IPS DF 6.9 (cell line): ENCODE data around the gene SH3BP4.

ENCODE experiments used
- DNase-seq: peaks from one replicate; pipeline ENCODE4 v3.0.0-alpha.2; 2013; ENCODE audit warnings: low read depth, low spot score
- H3K27ac ChIP-seq: one replicate; pipeline ENCODE4 v1.5.1; 2013; ENCODE audit warnings: low read length, control low read depth
- H3K27me3 ChIP-seq: 2 replicates; pipeline ENCODE4 v1.6.1; 2013; ENCODE audit warnings: mild to moderate bottlenecking, low read length; ENCODE audit not compliant: control insufficient read depth, insufficient read depth
- H3K36me3 ChIP-seq: 2 replicates; pipeline ENCODE4 v1.6.1; 2013; ENCODE audit warnings: low read length; ENCODE audit not compliant: control insufficient read depth, insufficient read depth
- H3K4me1 ChIP-seq: 2 replicates; pipeline ENCODE4 v1.6.1; 2013; ENCODE audit warnings: low read length; ENCODE audit not compliant: control insufficient read depth, insufficient read depth
- H3K4me3 ChIP-seq: 2 replicates; pipeline ENCODE4 v1.5.1; 2013; ENCODE audit warnings: mild to moderate bottlenecking, low read length
- H3K9me3 ChIP-seq: 2 replicates; pipeline ENCODE4 v1.6.1; 2013; ENCODE audit warnings: low read length, inconsistent platforms; ENCODE audit not compliant: control insufficient read depth, insufficient read depth
- WGBS: extraction: QIAGEN DNeasy Blood & Tissue Kit; methylation state at CpG from one replicate; pipeline ENCODE4 v1.1.7; 2013; ENCODE audit warnings: mixed read lengths, missing lambda C conversion rate; ENCODE audit not compliant: insufficient read length, insufficient coverage; 5-methylcytosine and 5-hydroxymethylcytosine counted together

SH3BP4 gene

DNA sequence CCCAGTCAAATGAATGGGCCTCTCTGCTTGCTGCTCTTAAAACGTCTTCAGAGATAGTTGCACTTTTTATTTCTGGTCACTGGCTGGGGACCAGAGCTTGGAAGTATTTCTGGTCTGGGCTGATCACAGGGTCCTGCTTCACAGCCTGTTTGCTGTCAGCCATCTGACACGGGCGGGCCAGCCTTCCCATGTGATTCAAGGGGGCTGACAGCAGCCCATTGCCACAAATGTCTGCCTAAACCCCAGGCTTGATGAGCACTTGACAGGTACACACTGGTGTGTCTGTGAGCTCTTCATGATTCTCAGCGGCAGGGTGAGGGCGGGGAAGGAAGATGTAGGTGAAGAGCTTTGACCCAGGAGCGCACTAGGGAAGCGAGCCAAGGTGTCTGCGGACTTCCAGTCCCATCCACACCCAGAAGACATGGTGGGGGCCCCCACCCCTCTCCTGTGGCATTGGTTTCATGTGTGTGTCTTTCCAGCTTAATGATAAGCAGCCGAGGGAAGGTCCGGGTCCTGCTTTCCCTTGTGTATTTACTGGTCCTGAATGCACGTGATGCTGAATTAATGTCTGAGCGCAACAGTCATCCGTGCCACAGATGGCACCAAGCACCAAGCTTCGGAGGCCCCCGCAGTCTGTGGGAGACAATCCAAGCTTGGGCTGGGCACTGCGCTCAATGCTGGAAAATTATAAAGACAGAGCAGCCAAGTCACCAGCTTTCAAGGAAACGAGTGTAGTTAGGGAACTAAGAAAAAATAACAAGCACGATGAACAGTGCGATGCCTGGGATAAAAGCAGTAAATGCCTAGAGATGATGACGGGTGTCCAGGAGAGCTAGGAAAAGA lies 73.3 kb downstream of the SH3BP4 start:
- no CpG with 5 or more reads among the region's 20 CpGs for WGBS
- DNase-seq: no peak
- H3K4me1 ChIP-seq: peaks cover 4% of the 10 kb centered on the region; the same call in 1 of the 2 replicates
- no peaks in the 10 kb centered on the region for H3K27me3 ChIP-seq
- H3K4me3 ChIP-seq: no peak overlapping the region
- H3K36me3 ChIP-seq: no peaks in the 10 kb centered on the region
- H3K9me3 ChIP-seq: no peaks in the 10 kb centered on the region
- no peak overlapping the region for H3K27ac ChIP-seq

- no peak for DNase-seq
- Histone ChIP-seq H3K36me3 (no peaks in the 10 kb centered on the region), H3K4me1 (peaks cover 4% of the 10 kb centered on the region; the same call in 1 of the 2 replicates), H3K9me3 (no peaks in the 10 kb centered on the region), H3K27ac (no peak overlapping the region), H3K27me3 (no peaks in the 10 kb centered on the region), H3K4me3 (no peak overlapping the region)
- WGBS: no CpG with 5 or more reads among the region's 11 CpGs
These were observed 74.2 kb downstream of the SH3BP4 start for GRCh38 chr2:235025800-235026536.

- Histone ChIP-seq H3K4me1 (peaks cover 4% of the 10 kb centered on the region; the same call in 1 of the 2 replicates), H3K27ac (no peak overlapping the region), H3K9me3 (no peaks in the 10 kb centered on the region), H3K4me3 (no peak overlapping the region), H3K36me3 (no peaks in the 10 kb centered on the region), H3K27me3 (no peaks in the 10 kb centered on the region)
- no peak for DNase-seq
- no CpG with 5 or more reads among the region's 33 CpGs for WGBS
These were observed 75.1 kb downstream of the SH3BP4 start for GRCh38 chr2:235026649-235027557.

DNA sequence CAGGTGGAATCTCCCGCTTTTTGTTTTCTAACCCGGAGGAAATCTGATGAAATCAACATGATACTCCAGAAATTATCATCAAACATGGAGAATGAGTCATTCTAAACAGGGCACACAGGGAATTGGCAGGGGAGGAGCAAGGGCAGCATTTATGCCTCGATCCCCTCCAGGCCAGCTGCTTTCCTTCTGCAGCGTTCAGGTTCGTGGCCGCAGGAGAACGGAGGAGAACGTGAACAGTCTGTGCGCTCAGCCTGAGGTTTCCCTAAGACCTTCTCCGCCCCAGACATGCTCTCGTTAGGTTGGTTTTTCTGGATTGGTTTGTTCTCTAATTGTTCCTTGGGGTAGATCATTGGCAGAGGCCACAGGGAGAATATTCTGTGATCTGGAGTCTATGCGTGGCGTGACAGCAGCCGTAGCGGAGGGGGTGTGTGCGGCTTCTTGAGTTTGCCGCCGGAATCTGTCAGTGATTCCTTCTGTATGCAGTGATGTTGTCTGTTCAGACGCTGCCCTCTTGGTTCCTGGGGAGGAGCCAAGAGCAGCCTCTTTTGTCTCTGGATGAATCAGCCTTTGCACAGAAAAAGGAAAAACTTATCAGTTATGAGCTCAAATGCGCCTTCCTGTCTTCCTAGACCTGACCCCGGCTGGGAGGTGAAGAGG lies 75.9 kb downstream of the SH3BP4 start:
- no CpG with 5 or more reads among the region's 21 CpGs for WGBS
- Histone ChIP-seq H3K36me3 (no peaks in the 10 kb centered on the region), H3K4me1 (peaks cover 4% of the 10 kb centered on the region; the same call in 1 of the 2 replicates), H3K4me3 (no peak overlapping the region), H3K27ac (no peak overlapping the region), H3K9me3 (no peaks in the 10 kb centered on the region), H3K27me3 (no peaks in the 10 kb centered on the region)
- DNase-seq: no peak

GRCh38 chr2:235028646-235029045 lies 76.8 kb downstream of the SH3BP4 start:
- Histone ChIP-seq H3K4me3 (no peak overlapping the region), H3K27ac (no peak overlapping the region), H3K9me3 (no peaks in the 10 kb centered on the region), H3K27me3 (no peaks in the 10 kb centered on the region), H3K4me1 (peaks cover 4% of the 10 kb centered on the region; the same call in 1 of the 2 replicates), H3K36me3 (no peaks in the 10 kb centered on the region)
- DNase-seq: no peak
- WGBS: no CpG with 5 or more reads among the region's 4 CpGs

DNA sequence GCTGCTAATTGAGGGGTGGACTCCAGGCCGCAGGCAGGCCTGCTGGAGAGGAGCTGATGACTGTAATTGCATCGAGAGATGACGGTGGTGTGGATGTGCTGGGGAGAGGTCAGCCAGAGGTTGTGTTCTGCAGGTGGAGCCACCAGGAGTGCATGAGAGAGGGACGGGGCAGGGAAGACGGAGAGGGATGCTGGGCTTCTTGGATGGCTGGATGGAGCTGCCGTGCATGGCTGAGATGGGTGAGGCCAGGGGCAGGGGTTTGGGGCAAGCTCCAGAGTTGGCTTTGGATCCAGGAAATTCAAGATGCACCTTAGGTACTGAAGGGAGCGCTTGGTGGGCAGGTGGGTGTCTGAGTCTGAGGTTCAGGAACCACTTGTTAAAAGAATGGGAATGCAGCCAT lies 77.2 kb downstream of the SH3BP4 start:
- no peaks in the 10 kb centered on the region for H3K27me3 ChIP-seq
- WGBS: no CpG with 5 or more reads among the region's 7 CpGs

DNA sequence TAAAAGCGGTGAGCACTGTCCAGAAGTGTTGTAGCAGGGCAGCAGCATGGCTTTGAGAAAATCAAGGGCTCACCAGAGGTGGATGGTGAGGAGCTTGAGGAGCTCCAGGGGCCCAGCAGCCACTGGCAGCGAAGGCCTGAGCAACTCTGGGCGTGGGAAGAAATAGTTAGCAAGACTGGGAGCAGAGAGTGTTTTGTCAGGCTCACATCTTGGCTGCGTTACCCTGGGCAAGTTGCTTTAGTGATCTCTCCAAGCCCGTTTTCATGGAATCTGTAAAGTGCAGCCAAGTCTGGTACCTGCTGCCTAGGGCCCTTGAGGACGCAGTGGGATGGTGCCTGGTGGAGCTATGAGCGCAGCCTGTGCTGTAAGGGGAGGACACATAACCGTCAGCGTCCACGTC lies 78.3 kb downstream of the SH3BP4 start:
- Histone ChIP-seq H3K36me3 (no peaks in the 10 kb centered on the region), H3K4me3 (no peak overlapping the region), H3K9me3 (no peaks in the 10 kb centered on the region), H3K27me3 (no peaks in the 10 kb centered on the region), H3K27ac (no peak overlapping the region), H3K4me1 (peaks cover 3% of the 10 kb centered on the region; the same call in 1 of the 2 replicates)
- no CpG with 5 or more reads among the region's 10 CpGs for WGBS
- DNase-seq: no peak

More for the DNA sequence above, 77.2 kb downstream of the SH3BP4 start:
- Histone ChIP-seq H3K9me3 (no peaks in the 10 kb centered on the region), H3K4me3 (no peak overlapping the region), H3K36me3 (no peaks in the 10 kb centered on the region), H3K27ac (no peak overlapping the region), H3K4me1 (peaks cover 4% of the 10 kb centered on the region; the same call in 1 of the 2 replicates)
- DNase-seq: no peak

- Histone ChIP-seq H3K27me3 (no peaks in the 10 kb centered on the region), H3K27ac (no peak overlapping the region), H3K9me3 (no peaks in the 10 kb centered on the region), H3K4me3 (no peak overlapping the region), H3K4me1 (peaks cover 3% of the 10 kb centered on the region; the same call in 1 of the 2 replicates), H3K36me3 (no peaks in the 10 kb centered on the region)
- no peak for DNase-seq
- WGBS: no CpG with 5 or more reads among the region's 4 CpGs
These were observed 79.1 kb downstream of the SH3BP4 start for GRCh38 chr2:235030936-235031335.

GRCh38 chr2:235031686-235032373 lies 80.0 kb downstream of the SH3BP4 start:
- no CpG with 5 or more reads among the region's 16 CpGs for WGBS
- no peaks in the 10 kb centered on the region for H3K36me3 ChIP-seq

More at GRCh38 chr2:235031686-235032373, 80.0 kb downstream of the SH3BP4 start:
- Histone ChIP-seq H3K9me3 (no peaks in the 10 kb centered on the region), H3K4me1 (peaks cover 1% of the 10 kb centered on the region; the same call in 1 of the 2 replicates), H3K27me3 (no peaks in the 10 kb centered on the region), H3K27ac (no peak overlapping the region), H3K4me3 (no peak overlapping the region)
- no peak for DNase-seq
